Hepatocyte (in vitro differentiated cells): Measurements from ENCODE around the gene MYO5A.
"Not testable (repeated sequence)": the region's sequence is repeated elsewhere in the genome, so short reads cannot be mapped to it uniquely, and the experiment has no call there.

Source experiments
- CTCF ChIP-seq: fragments of 200-600 bp; sonication (generic); IDR thresholded peaks from 2 replicates; pipeline ENCODE4 v1.5.1; 2016; ENCODE audit warnings: antibody characterized with exemption, mild to moderate bottlenecking; ENCODE audit not compliant: poor library complexity
- EZH2 ChIP-seq: fragments of 200-600 bp; sonication (generic); IDR thresholded peaks from 2 replicates; pipeline ENCODE4 v1.6.1; 2016; ENCODE audit warnings: antibody characterized with exemption, mild to moderate bottlenecking, borderline replicate concordance

- not testable (repeated sequence) for TF ChIP-seq CTCF, EZH2
These were observed 37.0 kb upstream of the MYO5A start for GRCh38 chr15:52565417-52566358.
